Activated T-helper 17 cell treated with anti-CD3 and anti-CD28 coated beads, Interleukin-2, amount 50 U/mL, for 72 hours (primary cell): ENCODE results near the gene OR14I1. TPM values are rescaled to one million over a fixed set of nuclear protein-coding genes. Genes with fewer than 3 reads are reported as not detected.
A peak's percentile ranks its signal among the peaks of the same experiment; 100 is the strongest.
"Not testable (repeated sequence)": the region's sequence is repeated elsewhere in the genome, so short reads cannot be mapped to it uniquely, and the experiment has no call there.

Experiments used
- ATAC-seq: fragments of 150-1000 bp; cut with Tn5 transposase; replicated peaks from 2 replicates; pipeline ENCODE4 v1.10.0; 2021; ENCODE audit warnings: mild to moderate bottlenecking, moderate library complexity
- H3K27ac Mint-ChIP-seq: one replicate; pipeline ENCODE4 v1.8.0; 2022; ENCODE audit warnings: mixed read lengths
- H3K27me3 Mint-ChIP-seq: one replicate; pipeline ENCODE4 v1.8.0; 2022; ENCODE audit warnings: mixed read lengths
- H3K36me3 Mint-ChIP-seq: one replicate; pipeline ENCODE4 v1.8.0; 2022; ENCODE audit warnings: low read depth, mild to moderate bottlenecking, mixed read lengths
- H3K4me1 Mint-ChIP-seq: one replicate; pipeline ENCODE4 v1.8.0; 2022; ENCODE audit warnings: mixed read lengths
- H3K4me3 Mint-ChIP-seq: one replicate; pipeline ENCODE4 v1.8.0; 2022; ENCODE audit warnings: mild to moderate bottlenecking, mixed read lengths
- H3K9me3 Mint-ChIP-seq: one replicate; pipeline ENCODE4 v1.8.0; 2022; ENCODE audit warnings: mixed read lengths
- total RNA-seq, 2 donors: library from RNA; stranded (reverse); gene quantifications; one replicate each; pipeline ENCODE4 v1.2.3, GENCODE V29; 2022

Gene OR14I1
- total RNA-seq, 2 donors from 2014 or later = not detected

- Mint-ChIP-seq H3K4me3 (no peak overlapping the region), H3K4me1 (no peaks in the 10 kb centered on the region), H3K27ac (no peak overlapping the region), H3K36me3 (no peaks in the 10 kb centered on the region), H3K9me3 (no peaks in the 10 kb centered on the region), H3K27me3 (peaks cover 14% of the 10 kb centered on the region)
- no peak for ATAC-seq
Observed at GRCh38 chr1:248699099-248699498, 3.5 kb downstream of the OR14I1 start.

GRCh38 chr1:248697907-248698306 lies 4.7 kb downstream of the OR14I1 start:
- ATAC-seq = no peak
- peaks cover 14% of the 10 kb centered on the region for H3K27me3 Mint-ChIP-seq
- H3K4me3 Mint-ChIP-seq = no peak overlapping the region

GRCh38 chr1:248696774-248697173 lies 5.8 kb downstream of the OR14I1 start:
- Mint-ChIP-seq H3K9me3 (peaks cover 5% of the 10 kb centered on the region), H3K36me3 (no peaks in the 10 kb centered on the region), H3K27ac (no peak overlapping the region), H3K27me3 (peaks cover 18% of the 10 kb centered on the region), H3K4me3 (no peak overlapping the region), H3K4me1 (no peaks in the 10 kb centered on the region)
- no peak for ATAC-seq

More at GRCh38 chr1:248697907-248698306, 4.7 kb downstream of the OR14I1 start:
- no peak overlapping the region for H3K27ac Mint-ChIP-seq
- H3K36me3 Mint-ChIP-seq = no peaks in the 10 kb centered on the region
- H3K9me3 Mint-ChIP-seq = no peaks in the 10 kb centered on the region
- no peaks in the 10 kb centered on the region for H3K4me1 Mint-ChIP-seq

GRCh38 chr1:248696261-248696660 lies 6.3 kb downstream of the OR14I1 start:
- Mint-ChIP-seq H3K4me3 (no peak overlapping the region), H3K27me3 (peaks cover 18% of the 10 kb centered on the region), H3K36me3 (no peaks in the 10 kb centered on the region), H3K4me1 (no peaks in the 10 kb centered on the region), H3K27ac (no peak overlapping the region), H3K9me3 (peaks cover 5% of the 10 kb centered on the region)
- ATAC-seq = peak; percentile 28

GRCh38 chr1:248695451-248696132 lies 7.0 kb downstream of the OR14I1 start:
- Mint-ChIP-seq H3K4me3 (no peak overlapping the region), H3K36me3 (no peaks in the 10 kb centered on the region), H3K27me3 (peaks cover 18% of the 10 kb centered on the region), H3K9me3 (peaks cover 5% of the 10 kb centered on the region), H3K27ac (no peak overlapping the region), H3K4me1 (no peaks in the 10 kb centered on the region)
- no peak for ATAC-seq

GRCh38 chr1:248691567-248692155 lies 10.9 kb downstream of the OR14I1 start:
- ATAC-seq = no peak
- Mint-ChIP-seq H3K36me3 (no peaks in the 10 kb centered on the region), H3K4me3 (no peak overlapping the region)

GRCh38 chr1:248688527-248689298 lies 13.9 kb downstream of the OR14I1 start:
- H3K4me1 Mint-ChIP-seq = no peaks in the 10 kb centered on the region

More at GRCh38 chr1:248691567-248692155, 10.9 kb downstream of the OR14I1 start:
- no peaks in the 10 kb centered on the region for H3K4me1 Mint-ChIP-seq
- H3K9me3 Mint-ChIP-seq = peaks cover 5% of the 10 kb centered on the region
- peaks cover 10% of the 10 kb centered on the region for H3K27me3 Mint-ChIP-seq
- H3K27ac Mint-ChIP-seq = no peak overlapping the region

GRCh38 chr1:248686815-248687214 lies 15.8 kb downstream of the OR14I1 start:
- ATAC-seq = peak; percentile 63
- no peaks in the 10 kb centered on the region for H3K27me3 Mint-ChIP-seq
- no peaks in the 10 kb centered on the region for H3K36me3 Mint-ChIP-seq
- no peak overlapping the region for H3K27ac Mint-ChIP-seq
- no peaks in the 10 kb centered on the region for H3K9me3 Mint-ChIP-seq
- H3K4me3 Mint-ChIP-seq = no peak overlapping the region
- H3K4me1 Mint-ChIP-seq = no peaks in the 10 kb centered on the region

More at GRCh38 chr1:248688527-248689298, 13.9 kb downstream of the OR14I1 start:
- Mint-ChIP-seq H3K27me3 (peaks cover 4% of the 10 kb centered on the region), H3K4me3 (no peak overlapping the region), H3K36me3 (no peaks in the 10 kb centered on the region), H3K9me3 (peaks cover 5% of the 10 kb centered on the region), H3K27ac (no peak overlapping the region)
- peak; percentile 43 for ATAC-seq

GRCh38 chr1:248681651-248682050 lies 20.9 kb downstream of the OR14I1 start:
- no peak overlapping the region for H3K27ac Mint-ChIP-seq

GRCh38 chr1:248670003-248670402 lies 32.6 kb downstream of the OR14I1 start:
- peaks cover 4% of the 10 kb centered on the region for H3K9me3 Mint-ChIP-seq
- H3K36me3 Mint-ChIP-seq = no peaks in the 10 kb centered on the region
- peaks cover 4% of the 10 kb centered on the region for H3K27me3 Mint-ChIP-seq
- H3K27ac Mint-ChIP-seq = no peak overlapping the region
- H3K4me1 Mint-ChIP-seq = no peaks in the 10 kb centered on the region
- ATAC-seq = no peak
- no peak overlapping the region for H3K4me3 Mint-ChIP-seq

More at GRCh38 chr1:248681651-248682050, 20.9 kb downstream of the OR14I1 start:
- Mint-ChIP-seq H3K36me3 (no peaks in the 10 kb centered on the region), H3K9me3 (no peaks in the 10 kb centered on the region), H3K4me1 (no peaks in the 10 kb centered on the region), H3K27me3 (peaks cover 4% of the 10 kb centered on the region), H3K4me3 (no peak overlapping the region)
- ATAC-seq = no peak

GRCh38 chr1:248663453-248664328 lies 38.9 kb downstream of the OR14I1 start:
- not testable (repeated sequence) for H3K36me3 Mint-ChIP-seq, H3K4me3 Mint-ChIP-seq, H3K4me1 Mint-ChIP-seq, H3K27me3 Mint-ChIP-seq, H3K9me3 Mint-ChIP-seq, H3K27ac Mint-ChIP-seq
- ATAC-seq = peak; percentile 29

GRCh38 chr1:248656797-248657196 lies 45.8 kb downstream of the OR14I1 start:
- not testable (repeated sequence) for H3K27me3 Mint-ChIP-seq, H3K27ac Mint-ChIP-seq, H3K4me3 Mint-ChIP-seq, H3K9me3 Mint-ChIP-seq, H3K36me3 Mint-ChIP-seq, ATAC-seq, H3K4me1 Mint-ChIP-seq

GRCh38 chr1:248655354-248655753 lies 47.2 kb downstream of the OR14I1 start, which contains the start of gene OR2T27:
Gene OR2T27, minus strand, starts transcription at chr1:248655528. Its CDS starts 4,644 bp downstream, at chr1:248650884.
- not testable (repeated sequence) for H3K36me3 Mint-ChIP-seq, ATAC-seq, H3K27me3 Mint-ChIP-seq, H3K27ac Mint-ChIP-seq, H3K4me3 Mint-ChIP-seq, H3K9me3 Mint-ChIP-seq, H3K4me1 Mint-ChIP-seq
